MCF 10A (cell line): ENCODE data around the gene IL15RA. TPM values are rescaled to one million over a fixed set of nuclear protein-coding genes. Genes with fewer than 3 reads are reported as not detected.

ENCODE experiments used
- BruUV-seq: library from RNA; stranded (reverse); fragments of 400-500 nt; replicated peaks from 2 replicates; lab custom pipeline; 2021; lab: Mats Ljungman, UMichigan
- CTCF ChIA-PET: fragments of 300-600 bp; sonication (Branson Sonifier 250); formaldehyde crosslinking; extraction: SDS; loops from one replicate; lab custom pipeline; 2021; ENCODE audit warnings: antibody characterized with exemption, inconsistent platforms; lab: Yijun Ruan, JAX
- POLR2A ChIA-PET: fragments of 300-600, 350-650 bp; sonication (Branson Sonifier 250); formaldehyde crosslinking; extraction: SDS; loops from one replicate; lab custom pipeline; 2020; ENCODE audit warnings: antibody characterized with exemption, inconsistent platforms; lab: Yijun Ruan, JAX
- DNase-seq: peaks from one replicate; pipeline ENCODE4 v3.0.0-alpha.2; 2018; ENCODE audit not compliant: unreplicated experiment
- H3K27ac Mint-ChIP-seq: one replicate; pipeline ENCODE4 v1.8.0; 2022; ENCODE audit warnings: mild to moderate bottlenecking, low read depth, mixed read lengths; ENCODE audit not compliant: unreplicated experiment
- H3K27me3 Mint-ChIP-seq: one replicate; pipeline ENCODE4 v1.8.0; 2022; ENCODE audit warnings: mixed read lengths; ENCODE audit not compliant: insufficient read depth, unreplicated experiment
- H3K36me3 Mint-ChIP-seq: one replicate; pipeline ENCODE4 v1.8.0; 2022; ENCODE audit warnings: mild to moderate bottlenecking, moderate library complexity, mixed read lengths; ENCODE audit not compliant: insufficient read depth, unreplicated experiment
- H3K4me1 Mint-ChIP-seq: one replicate; pipeline ENCODE4 v1.8.0; 2022; ENCODE audit warnings: mixed read lengths; ENCODE audit not compliant: insufficient read depth, unreplicated experiment
- H3K4me3 Mint-ChIP-seq: one replicate; pipeline ENCODE4 v1.8.0; 2022; ENCODE audit warnings: mild to moderate bottlenecking, moderate library complexity, mixed read lengths; ENCODE audit not compliant: unreplicated experiment
- H3K9me3 Mint-ChIP-seq: one replicate; pipeline ENCODE4 v1.8.0; 2022; ENCODE audit warnings: mixed read lengths; ENCODE audit not compliant: unreplicated experiment
- CTCF ChIP-seq: fragments of 200-600 bp; IDR thresholded peaks from one replicate; pipeline ENCODE4 v1.8.0; 2022; ENCODE audit warnings: antibody characterized with exemption, mild to moderate bottlenecking; ENCODE audit not compliant: unreplicated experiment
- intact Hi-C: fragments of 100-400 bp; cut with micrococcal nuclease; formaldehyde crosslinking; loops from 2 replicates; pipeline ENCODE4 v1.14.1; 2022
- total RNA-seq: library from RNA; stranded (reverse); gene quantifications from 2 replicates; pipeline ENCODE4 v1.2.3, GENCODE V29; 2022

The IL15RA gene
- total RNA-seq, 1 experiment from 2014 or later, result 6.0 TPM

- TF ChIP-seq CTCF, result no peak
- Mint-ChIP-seq H3K4me3 (no peak overlapping the region), H3K4me1 (no peaks in the 10 kb centered on the region), H3K9me3 (no peaks in the 10 kb centered on the region), H3K36me3 (no peaks in the 10 kb centered on the region), H3K27ac (no peak overlapping the region), H3K27me3 (peaks cover 17% of the 10 kb centered on the region)
- intact Hi-C loops, result loop anchor here (5.0 kb wide), 1 partner anchor 77 kb away; the partner anchor contains the start of gene RBM17
- ChIA-PET CTCF (interaction anchor here (0.7 kb wide), 2 partner anchors 32 to 44 kb away, joined by 3 read pairs; no protein-coding TSS in a partner anchor), POLR2A (interaction anchor here (0.7 to 1.5 kb wide), 2 partner anchors 34 to 151 kb away, joined by 3 to 10 read pairs; partner anchors contain the start of gene IL15RA)
- DNase-seq, result no peak
- no TSS peak for BruUV-seq
Observed at GRCh38 chr10:6010569-6010968, 33.2 kb upstream of the IL15RA start.

- no peaks in the 10 kb centered on the region for H3K9me3 Mint-ChIP-seq
- ChIA-PET CTCF (no interaction called here), POLR2A (interaction anchor here (1.5 kb wide), 1 partner anchor 33 kb away, joined by 10 read pairs; the partner anchor contains the start of gene IL15RA)
- no peak for TF ChIP-seq CTCF
- intact Hi-C loops, result loop anchor here (5.0 kb wide), 1 partner anchor 77 kb away; the partner anchor contains the start of gene RBM17
- H3K4me3 Mint-ChIP-seq, result no peak overlapping the region
- no peak overlapping the region for H3K27ac Mint-ChIP-seq
- H3K27me3 Mint-ChIP-seq, result peaks cover 24% of the 10 kb centered on the region
- no peaks in the 10 kb centered on the region for H3K4me1 Mint-ChIP-seq
- no TSS peak for BruUV-seq
- H3K36me3 Mint-ChIP-seq, result no peaks in the 10 kb centered on the region
- DNase-seq, result no peak
Observed at GRCh38 chr10:6009961-6010360, 32.6 kb upstream of the IL15RA start.

- no peaks in the 10 kb centered on the region for H3K4me1 Mint-ChIP-seq
- no peak overlapping the region for H3K27ac Mint-ChIP-seq
- peaks cover 32% of the 10 kb centered on the region for H3K27me3 Mint-ChIP-seq
- ChIA-PET POLR2A (no interaction called here), CTCF (interaction anchor here (1.1 kb wide), 1 partner anchor 61 kb away, joined by 3 read pairs; no protein-coding TSS in a partner anchor)
- intact Hi-C loops, result no loop called here
- peak; percentile 60 for DNase-seq
- no peak for TF ChIP-seq CTCF
- H3K9me3 Mint-ChIP-seq, result no peaks in the 10 kb centered on the region
- no peak overlapping the region for H3K4me3 Mint-ChIP-seq
- no peaks in the 10 kb centered on the region for H3K36me3 Mint-ChIP-seq
- no TSS peak for BruUV-seq
Observed at GRCh38 chr10:6009150-6009549, 31.8 kb upstream of the IL15RA start.

GRCh38 chr10:6008497-6009142 is 31.3 kb upstream of the IL15RA start:
- POLR2A ChIA-PET, result interaction anchor here (0.6 kb wide), 1 partner anchor 155 kb away, joined by 3 read pairs; no protein-coding TSS in a partner anchor
- Mint-ChIP-seq H3K27me3 (peaks cover 37% of the 10 kb centered on the region), H3K36me3 (no peaks in the 10 kb centered on the region), H3K4me1 (no peaks in the 10 kb centered on the region), H3K4me3 (no peak overlapping the region), H3K27ac (no peak overlapping the region), H3K9me3 (no peaks in the 10 kb centered on the region)
- TF ChIP-seq CTCF, result no peak
- CTCF ChIA-PET, result interaction anchor here (1.1 kb wide), 1 partner anchor 60 kb away, joined by 3 read pairs; no protein-coding TSS in a partner anchor
- no TSS peak for BruUV-seq
- intact Hi-C loops, result no loop called here
- DNase-seq, result no peak
